ENCODE results near the gene SGTA.

SGTA gene

DNA sequence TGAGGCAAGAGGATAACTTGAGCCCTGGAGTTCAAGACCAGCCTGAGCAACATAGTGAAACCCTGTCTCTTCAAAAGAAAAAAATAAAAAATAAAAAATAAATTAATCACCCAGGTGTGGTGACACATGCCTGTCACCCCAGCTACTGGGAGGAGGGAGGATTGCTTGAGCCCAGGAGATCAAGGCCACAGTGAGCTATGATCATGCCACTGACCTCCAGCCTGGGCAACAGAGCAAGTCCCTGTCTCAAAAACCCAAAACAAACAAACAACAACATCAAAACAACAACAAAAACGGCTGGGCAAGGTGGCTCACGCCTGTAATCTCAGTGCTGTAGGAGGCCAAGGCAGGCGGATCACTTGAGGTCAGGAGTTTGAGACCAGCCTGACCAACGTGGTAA is 39.0 kb downstream of the SGTA start:
- Histone ChIP-seq H3K4me3 (ENCODE audit: low read depth, low read length) (no peak overlapping the region), H3K9me3 (ENCODE audit: control insufficient read depth, low read length) (no peaks in the 10 kb centered on the region), H3K4me2 (ENCODE audit: low read length) (no peak overlapping the region), H3K36me3 (ENCODE audit: control insufficient read depth, insufficient read depth, low read length) (no peaks in the 10 kb centered on the region), H3K4me1 (no peaks in the 10 kb centered on the region), H3K9ac (no peak overlapping the region), H3K27me3 (ENCODE audit: control insufficient read depth, insufficient read depth, low read length) (no peaks in the 10 kb centered on the region), H2AFZ (no peak overlapping the region), H3K27ac (no peak overlapping the region), H3K79me2 (peaks cover 3% of the 10 kb centered on the region)
- TF ChIP-seq, protein P1, sequence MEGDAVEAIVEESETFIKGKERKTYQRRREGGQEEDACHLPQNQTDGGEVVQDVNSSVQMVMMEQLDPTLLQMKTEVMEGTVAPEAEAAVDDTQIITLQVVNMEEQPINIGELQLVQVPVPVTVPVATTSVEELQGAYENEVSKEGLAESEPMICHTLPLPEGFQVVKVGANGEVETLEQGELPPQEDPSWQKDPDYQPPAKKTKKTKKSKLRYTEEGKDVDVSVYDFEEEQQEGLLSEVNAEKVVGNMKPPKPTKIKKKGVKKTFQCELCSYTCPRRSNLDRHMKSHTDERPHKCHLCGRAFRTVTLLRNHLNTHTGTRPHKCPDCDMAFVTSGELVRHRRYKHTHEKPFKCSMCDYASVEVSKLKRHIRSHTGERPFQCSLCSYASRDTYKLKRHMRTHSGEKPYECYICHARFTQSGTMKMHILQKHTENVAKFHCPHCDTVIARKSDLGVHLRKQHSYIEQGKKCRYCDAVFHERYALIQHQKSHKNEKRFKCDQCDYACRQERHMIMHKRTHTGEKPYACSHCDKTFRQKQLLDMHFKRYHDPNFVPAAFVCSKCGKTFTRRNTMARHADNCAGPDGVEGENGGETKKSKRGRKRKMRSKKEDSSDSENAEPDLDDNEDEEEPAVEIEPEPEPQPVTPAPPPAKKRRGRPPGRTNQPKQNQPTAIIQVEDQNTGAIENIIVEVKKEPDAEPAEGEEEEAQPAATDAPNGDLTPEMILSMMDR (IDR thresholded peaks at IDR 0.05): no peak

DNA sequence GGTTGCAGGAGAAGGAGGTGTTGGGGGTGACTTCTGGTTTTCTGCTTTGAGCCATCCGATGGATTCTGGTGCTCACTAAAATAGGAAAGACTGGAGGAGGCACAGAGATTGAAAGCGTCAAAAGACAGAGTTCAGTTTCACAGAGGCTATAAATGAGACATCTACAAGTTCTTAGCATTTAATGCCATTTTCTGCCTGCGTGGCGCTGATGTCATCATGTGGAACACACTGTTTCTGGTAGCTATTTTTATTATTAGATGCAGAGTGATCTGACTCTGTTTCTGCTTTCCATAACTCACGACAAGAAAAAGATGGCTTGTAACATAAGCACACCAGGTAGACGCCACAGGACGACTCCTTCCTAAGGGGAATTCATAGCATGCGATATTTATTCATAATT is 40.0 kb downstream of the SGTA start:
- no peaks in the 10 kb centered on the region for H3K36me3 ChIP-seq (ENCODE audit: control insufficient read depth, insufficient read depth, low read length)
- H2AFZ ChIP-seq: no peak overlapping the region
- H3K79me2 ChIP-seq: peaks cover 3% of the 10 kb centered on the region
- H3K4me2 ChIP-seq (ENCODE audit: low read length): no peak overlapping the region
- no peak overlapping the region for H3K9ac ChIP-seq
- TF ChIP-seq, protein P1 (IDR thresholded peaks at IDR 0.05): no peak
- no peak overlapping the region for H3K27ac ChIP-seq
- H3K4me3 ChIP-seq (ENCODE audit: low read depth, low read length): no peak overlapping the region
- no peaks in the 10 kb centered on the region for H3K9me3 ChIP-seq (ENCODE audit: control insufficient read depth, low read length)
- H3K4me1 ChIP-seq: no peaks in the 10 kb centered on the region
- H3K27me3 ChIP-seq (ENCODE audit: control insufficient read depth, insufficient read depth, low read length): no peaks in the 10 kb centered on the region

DNA sequence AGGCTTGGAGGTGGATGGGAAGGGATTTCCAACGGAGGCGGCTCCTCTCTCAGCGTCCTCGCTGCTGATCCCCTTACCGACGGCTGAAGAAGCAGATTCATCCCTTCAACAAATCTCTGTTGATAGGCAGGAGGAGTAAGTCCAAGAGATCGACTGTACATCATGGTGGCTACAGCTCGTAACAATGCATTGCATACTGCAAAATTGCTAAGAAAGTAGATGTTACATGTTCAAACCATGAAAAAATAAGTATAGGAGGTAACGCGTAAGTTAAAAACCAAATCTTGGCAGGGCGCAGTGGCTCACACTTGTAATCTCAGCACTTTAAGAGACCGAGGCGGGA is 42.8 kb downstream of the SGTA start:
- H2AFZ ChIP-seq: peak overlapping the region; percentile 89
- H3K9me3 ChIP-seq (ENCODE audit: control insufficient read depth, low read length): no peaks in the 10 kb centered on the region
- no peak overlapping the region for H3K27ac ChIP-seq
- H3K4me3 ChIP-seq (ENCODE audit: low read depth, low read length): peak overlapping the region; percentile 90
- TF ChIP-seq, protein P1 (IDR thresholded peaks at IDR 0.05): no peak
- H3K36me3 ChIP-seq (ENCODE audit: control insufficient read depth, insufficient read depth, low read length): no peaks in the 10 kb centered on the region
- H3K9ac ChIP-seq: no peak overlapping the region
- no peak overlapping the region for H3K4me2 ChIP-seq (ENCODE audit: low read length)
- H3K4me1 ChIP-seq: no peaks in the 10 kb centered on the region
- no peaks in the 10 kb centered on the region for H3K27me3 ChIP-seq (ENCODE audit: control insufficient read depth, insufficient read depth, low read length)
- H3K79me2 ChIP-seq: peaks cover 3% of the 10 kb centered on the region

DNA sequence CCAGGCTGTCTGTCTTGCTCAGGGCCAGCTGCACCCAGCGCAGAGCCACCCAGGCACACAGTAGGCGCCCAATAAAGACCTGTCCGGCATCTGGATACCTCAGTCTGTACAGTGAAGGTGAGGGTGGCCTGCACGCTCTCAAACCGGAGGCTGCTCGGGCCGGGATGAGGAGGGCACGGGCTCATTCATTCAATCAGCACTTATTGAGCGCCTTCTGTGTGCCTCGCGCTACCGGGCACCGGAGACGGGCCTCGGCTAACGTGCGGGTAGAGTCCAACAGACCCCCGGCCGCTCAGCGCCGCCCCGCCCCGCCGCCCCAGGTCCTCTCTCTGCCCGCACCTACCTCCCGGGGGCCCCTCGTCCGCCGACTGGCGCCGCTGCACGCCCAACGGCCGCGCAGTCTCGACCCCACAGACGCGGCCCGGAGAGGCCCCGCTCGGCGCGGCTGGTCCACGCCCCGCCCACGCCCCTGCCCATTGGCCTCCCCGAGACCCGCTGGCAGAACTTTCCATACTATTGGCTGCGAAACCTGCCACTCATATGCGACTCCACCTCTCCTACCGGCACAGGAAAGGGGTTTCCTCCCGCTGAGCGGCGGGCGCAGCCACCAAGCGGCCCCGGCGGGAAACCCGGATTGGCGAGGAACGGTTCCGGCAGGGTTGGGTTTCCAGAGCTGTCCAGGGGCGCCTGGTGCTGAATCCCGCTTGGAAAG is 43.3 kb downstream of the SGTA start, which contains the start of gene SLC39A3:
SLC39A3 (minus strand) TSS at position 416 of the 712 bp plus-strand sequence. CDS start 2,760 bp downstream, outside the sequence.
- H3K9ac ChIP-seq: peak within 1 kb of the TSS; percentile 25
- TF ChIP-seq, protein P1 (IDR thresholded peaks at IDR 0.05): peak; percentile 24
- no peaks in the 10 kb centered on the region for H3K36me3 ChIP-seq (ENCODE audit: control insufficient read depth, insufficient read depth, low read length)
- H3K9me3 ChIP-seq (ENCODE audit: control insufficient read depth, low read length): no peaks in the 10 kb centered on the region
- peak within 1 kb of the TSS; percentile 89 for H2AFZ ChIP-seq
- peak within 1 kb of the TSS; percentile 94 for H3K4me2 ChIP-seq (ENCODE audit: low read length)
- peaks cover 3% of the 10 kb centered on the region for H3K79me2 ChIP-seq
- peak within 1 kb of the TSS; percentile 43 for H3K27ac ChIP-seq
- peak within 1 kb of the TSS; percentile 90 for H3K4me3 ChIP-seq (ENCODE audit: low read depth, low read length)
- no peaks in the 10 kb centered on the region for H3K27me3 ChIP-seq (ENCODE audit: control insufficient read depth, insufficient read depth, low read length)
- no peaks in the 10 kb centered on the region for H3K4me1 ChIP-seq
